Measurements from ENCODE around the gene PLA2G4E.

Gene PLA2G4E

GRCh38 chr15:42018306-42019224 is 2.3 kb downstream of the PLA2G4E start:
- no peak for DNase-seq

- no peak for DNase-seq
These were observed 3.9 kb downstream of the PLA2G4E start for GRCh38 chr15:42016971-42017370.

- no peak for DNase-seq
These were observed 6.4 kb downstream of the PLA2G4E start for GRCh38 chr15:42014406-42014805.

GRCh38 chr15:42012928-42013482 is 7.8 kb downstream of the PLA2G4E start:
- no peak for DNase-seq

- DNase-seq = no peak
These were observed 8.6 kb downstream of the PLA2G4E start for GRCh38 chr15:42012241-42012640.

GRCh38 chr15:42011074-42011473 is 9.8 kb downstream of the PLA2G4E start:
- no peak for DNase-seq

- DNase-seq = no peak
These were observed 10.4 kb downstream of the PLA2G4E start for GRCh38 chr15:42010434-42010833.

GRCh38 chr15:42009474-42009873 is 11.4 kb downstream of the PLA2G4E start:
- DNase-seq = no peak

GRCh38 chr15:42009022-42009421 is 11.8 kb downstream of the PLA2G4E start:
- DNase-seq = no peak

GRCh38 chr15:42007386-42007785 is 13.5 kb downstream of the PLA2G4E start:
- DNase-seq = no peak

- DNase-seq = no peak
These were observed 18.5 kb downstream of the PLA2G4E start for GRCh38 chr15:42002333-42002732.

- DNase-seq = no peak
These were observed 19.6 kb downstream of the PLA2G4E start for GRCh38 chr15:42001236-42001635.

- DNase-seq = no peak
These were observed 21.3 kb downstream of the PLA2G4E start for GRCh38 chr15:41999290-42000285.

GRCh38 chr15:41997845-41998244 is 23.0 kb downstream of the PLA2G4E start:
- no peak for DNase-seq

GRCh38 chr15:41996921-41997592 is 23.8 kb downstream of the PLA2G4E start:
- no peak for DNase-seq

- DNase-seq = no peak
These were observed 24.5 kb downstream of the PLA2G4E start for GRCh38 chr15:41996376-41996775.

GRCh38 chr15:41995476-41995855 is 25.4 kb downstream of the PLA2G4E start:
- DNase-seq = no peak

- DNase-seq = no peak
These were observed 25.9 kb downstream of the PLA2G4E start for GRCh38 chr15:41994772-41995475.

GRCh38 chr15:41994171-41994650 is 26.6 kb downstream of the PLA2G4E start:
- no peak for DNase-seq

- no peak for DNase-seq
These were observed 27.2 kb downstream of the PLA2G4E start for GRCh38 chr15:41993472-41994170.

GRCh38 chr15:41992803-41993190 is 28.0 kb downstream of the PLA2G4E start:
- DNase-seq = no peak
